Measurements from ENCODE around the gene BLOC1S6.

DNA sequence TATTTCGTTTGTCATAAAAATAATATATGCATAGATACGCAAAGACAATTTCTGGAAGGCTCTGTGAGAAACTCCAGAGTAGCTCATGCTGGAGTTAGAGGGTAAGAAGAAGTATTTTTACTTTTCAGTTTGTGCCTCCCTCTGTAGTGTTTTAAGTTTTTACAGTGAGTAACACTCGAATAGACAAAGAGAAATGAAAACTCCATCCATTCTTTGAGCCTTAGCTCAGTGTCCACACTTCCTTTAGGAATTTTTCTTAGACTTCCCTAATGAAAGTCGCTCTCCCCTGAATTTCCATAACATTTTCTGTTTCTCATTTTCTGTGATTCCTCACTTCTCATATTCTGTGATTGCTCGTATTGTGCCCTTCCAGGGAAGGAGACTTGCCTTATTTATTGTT is 2.1 kb downstream of the BLOC1S6 start:
- TF ChIP-seq EZH2 (IDR thresholded peaks at IDR 0.05; ENCODE audit: low read length, unreplicated experiment) = no peak
- no peak for TF ChIP-seq CTCF (conservative IDR thresholded peaks at IDR 0.05; ENCODE audit: low read depth, low read length)
- TF ChIP-seq EZH2phosphoT487 (IDR thresholded peaks at IDR 0.05; ENCODE audit: borderline replicate concordance, low read length) = no peak

Measured in PC-3 (cell line).